ENCODE measurements around the gene ABCG1.

- no peak for TF ChIP-seq CTCF (conservative IDR thresholded peaks at IDR 0.05; ENCODE audit: low read length)
- no peak for TF ChIP-seq EZH2phosphoT487 (IDR thresholded peaks at IDR 0.05; ENCODE audit: borderline replicate concordance, low read depth, low read length)
These were observed 52.1 kb downstream of the ABCG1 start for GRCh38 chr21:42271065-42271464.
